Osteoblast (primary cell): ENCODE measurements around the gene SCD. TPM values are rescaled to one million over a fixed set of nuclear protein-coding genes. Genes with fewer than 3 reads are reported as not detected.

Experiments
- DNase-seq: peaks from one replicate; pipeline ENCODE4 v3.0.0; 2011; ENCODE audit warnings: low spot score, mixed read lengths; ENCODE audit not compliant: insufficient read length; ENCODE audit errors: missing footprints
- H2AFZ ChIP-seq: 2 replicates; pipeline ENCODE4 v1.6.0; 2011; ENCODE audit warnings: mild to moderate bottlenecking, low read length
- H3K27ac ChIP-seq: 2 replicates; pipeline ENCODE4 v1.5.1; 2011; ENCODE audit warnings: mild to moderate bottlenecking, low read depth, low read length, moderate library complexity
- H3K27me3 ChIP-seq: 2 replicates; pipeline ENCODE4 v1.6.0; 2012; ENCODE audit warnings: mild to moderate bottlenecking, control low read depth, inconsistent platforms, low read length, moderate library complexity; ENCODE audit not compliant: insufficient read depth
- H3K36me3 ChIP-seq: 2 replicates; pipeline ENCODE4 v1.5.1; 2011; ENCODE audit warnings: mild to moderate bottlenecking, low read length, control low read depth, moderate library complexity; ENCODE audit not compliant: insufficient read depth
- H3K4me1 ChIP-seq: 2 replicates; pipeline ENCODE4 v1.5.1; 2011; ENCODE audit warnings: mild to moderate bottlenecking, low read length, control low read depth, moderate library complexity; ENCODE audit not compliant: insufficient read depth
- H3K4me2 ChIP-seq: 2 replicates; pipeline ENCODE4 v1.6.0; 2011; ENCODE audit warnings: mild to moderate bottlenecking, low read length; ENCODE audit not compliant: insufficient read depth
- H3K4me3 ChIP-seq: fragments of 200-600 bp; sonication (generic); 3 replicates; pipeline ENCODE4 v1.5.1; 2012; ENCODE audit warnings: mild to moderate bottlenecking, low read length, inconsistent platforms; ENCODE audit not compliant: insufficient read depth
- H3K79me2 ChIP-seq: 2 replicates; pipeline ENCODE4 v1.6.0; 2012; ENCODE audit warnings: mild to moderate bottlenecking, low read length, control low read depth, inconsistent platforms; ENCODE audit not compliant: insufficient read depth
- H3K9me3 ChIP-seq: 2 replicates; pipeline ENCODE4 v1.5.1; 2011; ENCODE audit warnings: low read depth, low read length, control low read depth
- H4K20me1 ChIP-seq: 2 replicates; pipeline ENCODE4 v1.6.0; 2012; ENCODE audit warnings: mild to moderate bottlenecking, low read length, control low read depth; ENCODE audit not compliant: insufficient read depth
- total RNA-seq: library from RNA; depleted of rRNA; stranded (reverse); fragments of >200 nt; gene quantifications from 2 replicates; pipeline ENCODE4 v1.2.3, GENCODE V29; 2012
- TF ChIP-seq, protein P1 (sequence below): IDR thresholded peaks from 2 replicates; pipeline ENCODE4 v1.5.1; 2011; ENCODE audit warnings: mild to moderate bottlenecking, low read depth, low read length, moderate library complexity; ENCODE audit errors: extremely low read depth

The SCD gene
- total RNA-seq, 1 donor, result 672 TPM

- H2AFZ ChIP-seq, result no peak overlapping the region
- no peaks in the 10 kb centered on the region for H3K4me1 ChIP-seq
- no peaks in the 10 kb centered on the region for H3K27me3 ChIP-seq
- H3K36me3 ChIP-seq, result peaks cover 44% of the 10 kb centered on the region
- no peak overlapping the region for H3K4me2 ChIP-seq
- H3K4me3 ChIP-seq, result no peak overlapping the region
- TF ChIP-seq, protein P1, sequence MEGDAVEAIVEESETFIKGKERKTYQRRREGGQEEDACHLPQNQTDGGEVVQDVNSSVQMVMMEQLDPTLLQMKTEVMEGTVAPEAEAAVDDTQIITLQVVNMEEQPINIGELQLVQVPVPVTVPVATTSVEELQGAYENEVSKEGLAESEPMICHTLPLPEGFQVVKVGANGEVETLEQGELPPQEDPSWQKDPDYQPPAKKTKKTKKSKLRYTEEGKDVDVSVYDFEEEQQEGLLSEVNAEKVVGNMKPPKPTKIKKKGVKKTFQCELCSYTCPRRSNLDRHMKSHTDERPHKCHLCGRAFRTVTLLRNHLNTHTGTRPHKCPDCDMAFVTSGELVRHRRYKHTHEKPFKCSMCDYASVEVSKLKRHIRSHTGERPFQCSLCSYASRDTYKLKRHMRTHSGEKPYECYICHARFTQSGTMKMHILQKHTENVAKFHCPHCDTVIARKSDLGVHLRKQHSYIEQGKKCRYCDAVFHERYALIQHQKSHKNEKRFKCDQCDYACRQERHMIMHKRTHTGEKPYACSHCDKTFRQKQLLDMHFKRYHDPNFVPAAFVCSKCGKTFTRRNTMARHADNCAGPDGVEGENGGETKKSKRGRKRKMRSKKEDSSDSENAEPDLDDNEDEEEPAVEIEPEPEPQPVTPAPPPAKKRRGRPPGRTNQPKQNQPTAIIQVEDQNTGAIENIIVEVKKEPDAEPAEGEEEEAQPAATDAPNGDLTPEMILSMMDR, result no peak
- no peak for DNase-seq
- no peaks in the 10 kb centered on the region for H4K20me1 ChIP-seq
- no peaks in the 10 kb centered on the region for H3K79me2 ChIP-seq
- H3K27ac ChIP-seq, result no peak overlapping the region
- no peaks in the 10 kb centered on the region for H3K9me3 ChIP-seq
Measured at GRCh38 chr10:100357059-100357858, 10.2 kb downstream of the SCD start.

DNA sequence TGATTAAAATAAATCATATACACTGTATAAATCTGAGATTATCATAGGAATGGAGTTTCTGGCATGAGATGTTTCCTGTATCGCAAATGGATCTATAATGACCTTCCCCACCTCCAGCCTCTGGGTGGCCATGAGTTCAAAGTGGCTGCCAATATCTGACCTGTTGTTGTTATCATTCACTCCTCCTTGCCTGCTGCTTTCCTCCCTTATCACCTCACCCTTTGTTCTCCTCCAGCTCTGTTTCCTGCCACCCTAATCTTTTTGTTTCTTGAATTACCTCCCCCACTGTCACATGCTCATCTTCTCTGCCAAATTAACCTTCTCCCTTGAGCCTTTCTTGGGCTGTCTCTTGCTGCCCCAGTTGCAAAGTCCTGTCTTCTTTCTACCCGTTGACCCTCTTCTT is 12.0 kb downstream of the SCD start:
- TF ChIP-seq, protein P1, result no peak
- Histone ChIP-seq H3K36me3 (peaks cover 34% of the 10 kb centered on the region), H2AFZ (no peak overlapping the region), H4K20me1 (no peaks in the 10 kb centered on the region), H3K4me3 (no peak overlapping the region), H3K9me3 (no peaks in the 10 kb centered on the region), H3K4me2 (no peak overlapping the region), H3K27ac (no peak overlapping the region), H3K79me2 (no peaks in the 10 kb centered on the region), H3K4me1 (no peaks in the 10 kb centered on the region), H3K27me3 (no peaks in the 10 kb centered on the region)
- peak; percentile 62 for DNase-seq

DNA sequence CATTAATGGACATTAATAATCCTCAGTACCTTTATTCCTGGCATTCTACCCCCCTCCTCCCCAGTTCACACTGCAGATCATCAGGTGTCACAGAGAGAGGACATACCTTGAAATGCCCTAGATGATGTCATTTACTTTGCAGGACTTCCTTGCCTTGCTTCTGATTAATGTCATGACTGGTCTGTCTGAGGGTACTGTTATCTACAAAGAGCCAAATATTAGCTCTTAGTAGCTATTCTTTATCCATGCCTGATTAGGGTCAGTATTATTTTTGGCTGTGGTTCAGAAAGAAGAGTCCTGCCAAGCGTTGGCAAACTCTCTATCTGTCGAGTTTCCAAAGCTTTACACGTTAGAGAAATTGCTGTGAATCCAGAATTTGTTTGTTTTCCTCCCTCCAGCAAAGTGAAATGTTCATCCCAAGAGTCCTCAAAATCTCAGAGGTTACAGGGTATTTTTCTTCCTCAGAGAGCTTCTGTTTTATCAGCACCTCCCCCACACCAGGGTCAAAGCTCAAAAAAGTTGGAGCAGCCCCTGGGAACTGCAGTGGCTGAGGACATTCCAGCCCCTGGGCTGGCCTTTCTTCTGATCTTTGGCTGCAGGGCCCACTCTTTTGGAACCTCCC is 12.6 kb downstream of the SCD start:
- H3K4me2 ChIP-seq, result no peak overlapping the region
- H3K27ac ChIP-seq, result no peak overlapping the region
- H4K20me1 ChIP-seq, result no peaks in the 10 kb centered on the region
- no peaks in the 10 kb centered on the region for H3K9me3 ChIP-seq
- H3K36me3 ChIP-seq, result peaks cover 29% of the 10 kb centered on the region
- no peak for DNase-seq
- H3K79me2 ChIP-seq, result no peaks in the 10 kb centered on the region
- H3K4me1 ChIP-seq, result peaks cover under 1% of the 10 kb centered on the region
- H3K27me3 ChIP-seq, result no peaks in the 10 kb centered on the region
- TF ChIP-seq, protein P1, result no peak
- H2AFZ ChIP-seq, result no peak overlapping the region
- no peak overlapping the region for H3K4me3 ChIP-seq

GRCh38 chr10:100360234-100360633 is 13.2 kb downstream of the SCD start:
- Histone ChIP-seq H3K9me3 (no peaks in the 10 kb centered on the region), H3K36me3 (peaks cover 23% of the 10 kb centered on the region), H3K4me2 (no peak overlapping the region), H3K27ac (no peak overlapping the region), H3K27me3 (no peaks in the 10 kb centered on the region), H2AFZ (no peak overlapping the region), H3K4me1 (peaks cover 6% of the 10 kb centered on the region), H4K20me1 (no peaks in the 10 kb centered on the region), H3K4me3 (no peak overlapping the region), H3K79me2 (no peaks in the 10 kb centered on the region)
- DNase-seq, result no peak
- TF ChIP-seq, protein P1, result no peak
